Activated naive CD4-positive, alpha-beta T cell treated with anti-CD3 and anti-CD28 coated beads, Interleukin-2, amount 10 ng/mL, durations not matched to agents 7 days and 5 days (primary cell): ENCODE measurements around the gene PSD.

Source experiments
- CTCF ChIA-PET: fragments of 350-600 bp; sonication (Branson Sonifier 250); formaldehyde crosslinking; loops from one replicate; lab custom pipeline; 2021; ENCODE audit warnings: antibody characterized with exemption; lab: Charles Lee
- DNase-seq: peaks from one replicate; pipeline ENCODE4 v3.0.0-alpha.2; 2020
- H3K27ac Mint-ChIP-seq: one replicate; pipeline ENCODE4 v1.8.0; 2021; ENCODE audit warnings: mild to moderate bottlenecking, moderate library complexity, mixed read lengths
- H3K27me3 Mint-ChIP-seq: one replicate; pipeline ENCODE4 v1.8.0; 2021; ENCODE audit warnings: mild to moderate bottlenecking, mixed read lengths
- H3K36me3 Mint-ChIP-seq: one replicate; pipeline ENCODE4 v1.8.0; 2021; ENCODE audit warnings: mixed read lengths
- H3K4me1 Mint-ChIP-seq: one replicate; pipeline ENCODE4 v1.8.0; 2021; ENCODE audit warnings: mixed read lengths
- H3K4me3 Mint-ChIP-seq: one replicate; pipeline ENCODE4 v1.8.0; 2021; ENCODE audit warnings: mild to moderate bottlenecking, moderate library complexity, mixed read lengths
- H3K9me3 Mint-ChIP-seq: one replicate; pipeline ENCODE4 v1.8.0; 2021; ENCODE audit warnings: mixed read lengths

The PSD gene

DNA sequence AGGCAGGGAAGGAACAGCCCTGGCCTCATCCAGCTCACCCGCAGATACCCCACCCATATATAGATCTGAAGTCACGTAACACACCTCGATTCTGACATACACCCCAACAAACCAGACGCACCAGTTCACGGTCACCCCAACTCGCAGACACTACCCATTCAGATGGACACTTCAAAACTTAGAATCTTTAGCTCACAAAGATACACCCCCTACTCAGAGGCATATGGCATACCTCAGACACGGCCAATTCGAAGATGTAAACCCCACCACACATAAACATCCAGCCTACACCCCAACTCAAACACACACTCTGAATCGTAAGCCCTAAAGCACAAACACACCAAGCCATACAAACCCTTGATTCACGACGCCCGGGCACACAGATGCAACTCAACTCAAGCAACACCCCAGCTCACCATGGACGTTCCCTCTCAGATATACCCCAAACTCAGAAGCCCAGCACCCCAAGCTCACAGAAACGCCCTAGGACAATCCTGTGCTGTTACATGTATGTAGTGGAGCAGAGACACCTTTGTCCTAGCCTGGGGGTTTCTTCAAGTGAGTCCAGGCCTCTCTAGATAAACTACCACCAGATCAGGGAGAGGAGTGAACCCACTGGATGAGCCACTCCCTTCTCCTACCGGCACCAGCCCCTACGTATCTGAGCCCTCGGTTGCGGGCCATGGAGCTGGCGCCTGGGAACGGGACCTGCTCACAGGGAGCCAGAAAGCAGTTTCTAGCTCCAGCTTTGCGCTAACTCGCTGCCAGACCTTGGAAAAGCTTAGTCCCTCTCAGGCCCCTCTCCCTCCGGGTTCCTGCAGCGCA is 8.8 kb downstream of the PSD start:
- CTCF ChIA-PET = interaction anchor here (1.0 to 2.3 kb wide), 8 partner anchors 10 to 180 kb away, joined by 3 to 14 read pairs (median 6); partner anchors contain the start of gene FBXL15
- peak overlapping the region; percentile 42 for H3K4me3 Mint-ChIP-seq
- peaks cover 38% of the 10 kb centered on the region for H3K4me1 Mint-ChIP-seq
- no peaks in the 10 kb centered on the region for H3K9me3 Mint-ChIP-seq
- DNase-seq = no peak
- no peak overlapping the region for H3K27ac Mint-ChIP-seq
- peaks cover 76% of the 10 kb centered on the region for H3K27me3 Mint-ChIP-seq
- H3K36me3 Mint-ChIP-seq = no peaks in the 10 kb centered on the region

DNA sequence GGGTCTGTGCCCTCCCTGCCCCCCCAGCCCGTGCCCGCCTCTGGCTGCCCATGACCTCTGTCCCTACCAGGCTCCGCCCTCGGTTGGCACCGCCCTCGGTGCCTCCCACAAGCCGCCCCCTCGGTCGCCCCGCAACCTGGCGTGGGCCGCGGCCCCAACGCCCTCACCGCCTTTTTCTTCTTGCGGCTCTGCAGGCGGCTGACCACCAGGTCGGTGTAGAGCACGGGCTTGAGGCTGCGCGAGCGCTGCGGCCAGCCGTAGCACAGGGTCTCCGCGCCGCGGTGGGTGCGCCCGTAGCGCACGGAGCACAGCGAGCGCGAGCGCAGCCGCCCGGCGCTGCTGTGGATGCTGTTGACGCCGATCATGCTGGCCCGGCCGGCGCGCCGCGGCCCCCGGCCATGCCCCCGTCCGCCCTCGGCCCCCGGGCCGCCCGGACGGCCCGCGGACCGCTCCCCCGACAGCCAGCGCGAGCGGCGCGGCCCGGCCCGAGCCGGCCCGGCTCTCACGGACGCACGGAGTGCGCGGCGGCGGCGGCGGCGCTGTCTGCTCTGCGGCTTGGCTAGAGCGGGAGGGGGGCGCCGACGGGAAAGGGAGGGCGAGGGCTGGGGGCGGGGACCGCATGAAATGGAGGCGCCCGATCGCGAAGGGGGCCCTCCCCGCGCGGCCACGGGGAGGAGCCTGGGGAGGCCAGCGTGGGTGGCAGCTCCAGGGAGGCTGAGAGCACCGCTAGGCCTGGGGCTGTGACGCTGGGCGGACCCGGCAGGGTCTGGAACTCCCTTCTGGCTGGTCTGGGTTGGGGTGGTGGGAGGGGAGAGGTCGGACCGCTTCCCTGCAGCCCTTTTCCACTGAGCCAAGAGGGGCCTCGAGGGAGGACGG is 9.6 kb downstream of the PSD start:
- CTCF ChIA-PET = interaction anchor here (1.0 to 1.7 kb wide), 7 partner anchors 9 to 71 kb away, joined by 3 to 14 read pairs (median 5); partner anchors contain the start of gene FBXL15
- Mint-ChIP-seq H3K27me3 (peaks cover 67% of the 10 kb centered on the region), H3K9me3 (no peaks in the 10 kb centered on the region), H3K36me3 (no peaks in the 10 kb centered on the region), H3K4me3 (peak overlapping the region; percentile 57), H3K4me1 (peaks cover 38% of the 10 kb centered on the region), H3K27ac (no peak overlapping the region)
- peak; percentile 70 for DNase-seq

DNA sequence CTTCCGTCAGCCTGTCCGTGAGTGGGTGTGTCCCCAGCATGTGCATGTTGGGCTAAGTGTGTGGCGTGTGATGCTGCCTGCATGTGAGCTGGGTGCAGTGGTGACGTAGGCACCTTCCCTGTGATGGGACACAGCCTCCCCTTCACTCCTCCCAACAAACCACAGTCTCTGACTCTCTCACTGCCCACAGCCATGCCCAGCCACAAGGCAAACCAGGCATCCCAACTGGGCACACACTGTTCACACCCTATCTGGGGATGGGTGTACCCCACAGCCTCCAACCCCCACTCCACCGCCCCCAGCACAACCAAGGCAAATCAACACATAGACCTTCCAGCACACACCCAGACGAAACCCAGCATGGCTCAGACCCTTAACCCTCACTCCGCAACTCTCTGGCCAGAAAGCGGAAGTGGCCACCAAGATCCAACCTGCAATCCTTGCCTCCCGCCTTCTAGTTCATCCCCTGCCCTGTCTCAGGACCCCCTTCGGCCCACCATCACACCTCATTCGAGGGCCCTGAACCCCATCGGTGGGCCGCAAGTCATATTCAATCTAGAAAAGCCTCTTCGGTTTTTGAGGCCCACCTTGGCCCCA is 10.4 kb downstream of the PSD start:
- CTCF ChIA-PET = interaction anchor here (1.0 kb wide), 1 partner anchor 9 kb away, joined by 5 read pairs; no protein-coding TSS in a partner anchor
- Mint-ChIP-seq H3K4me1 (peaks cover 39% of the 10 kb centered on the region), H3K27ac (no peak overlapping the region), H3K27me3 (peaks cover 60% of the 10 kb centered on the region), H3K9me3 (no peaks in the 10 kb centered on the region), H3K4me3 (peak overlapping the region; percentile 57), H3K36me3 (peaks cover 4% of the 10 kb centered on the region)
- DNase-seq = no peak

DNA sequence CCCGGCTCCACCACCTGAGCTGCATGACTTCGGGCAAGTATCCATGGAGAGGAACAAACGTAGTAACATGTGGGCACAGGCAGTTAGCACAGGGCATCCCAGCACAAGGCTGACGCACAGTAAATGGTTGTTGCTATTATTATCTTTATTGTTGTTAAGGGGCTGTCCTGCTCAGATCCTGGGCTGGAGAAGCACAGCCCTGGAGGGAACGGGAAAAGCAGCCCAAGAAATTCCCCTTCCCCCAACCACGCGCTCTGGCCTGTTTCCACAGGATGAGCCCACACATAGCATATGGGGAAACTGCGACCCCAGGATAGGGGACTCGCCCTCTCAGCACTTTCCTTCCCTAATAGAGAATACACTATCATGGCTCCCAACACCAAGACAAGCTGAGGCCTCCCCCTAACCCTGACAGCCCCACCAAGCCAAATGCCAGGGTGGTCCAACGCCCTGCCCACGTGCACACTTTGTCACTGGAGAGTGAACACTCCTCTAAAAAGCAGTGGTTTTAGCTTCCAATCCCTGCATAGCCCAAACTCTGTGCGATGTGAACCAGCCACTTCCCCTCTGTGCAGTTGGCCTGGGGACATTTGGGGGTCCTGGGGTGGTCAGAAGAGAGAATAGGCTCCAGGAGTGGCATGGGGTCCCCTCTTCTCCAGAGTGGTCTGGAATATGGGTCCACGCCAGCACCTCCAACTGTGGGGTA is 11.0 kb downstream of the PSD start:
- Mint-ChIP-seq H3K27ac (no peak overlapping the region), H3K9me3 (no peaks in the 10 kb centered on the region), H3K4me3 (peak overlapping the region; percentile 57), H3K27me3 (peaks cover 53% of the 10 kb centered on the region), H3K36me3 (peaks cover 4% of the 10 kb centered on the region), H3K4me1 (peaks cover 32% of the 10 kb centered on the region)
- no peak for DNase-seq
- CTCF ChIA-PET = interaction anchor here (1.0 to 1.3 kb wide), 2 partner anchors 8 to 175 kb away, joined by 4 to 5 read pairs; no protein-coding TSS in a partner anchor

DNA sequence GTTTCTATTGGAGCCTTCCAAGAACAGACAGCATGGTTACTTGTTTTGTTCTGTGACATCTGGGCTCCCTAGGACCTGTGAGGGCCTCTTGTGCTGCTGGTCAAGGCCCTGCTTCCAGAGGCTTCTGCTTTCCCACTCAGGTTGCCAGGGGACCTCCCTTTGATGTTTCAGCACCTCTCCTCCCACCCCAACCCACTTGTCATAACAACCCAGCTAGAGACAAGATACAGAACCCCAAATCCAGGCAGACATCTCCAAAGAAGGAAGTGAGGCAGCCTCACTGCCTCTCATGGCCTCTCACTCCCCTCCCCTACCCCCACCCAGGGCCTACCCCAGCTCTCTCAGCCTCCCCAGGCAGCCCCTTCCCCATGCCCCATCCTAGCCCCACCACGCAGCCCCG is 11.8 kb downstream of the PSD start:
- DNase-seq = no peak
- Mint-ChIP-seq H3K9me3 (no peaks in the 10 kb centered on the region), H3K27me3 (peaks cover 46% of the 10 kb centered on the region), H3K4me3 (no peak overlapping the region), H3K4me1 (peaks cover 30% of the 10 kb centered on the region), H3K36me3 (peaks cover 10% of the 10 kb centered on the region), H3K27ac (no peak overlapping the region)
- CTCF ChIA-PET = interaction anchor here (1.3 kb wide), 1 partner anchor 175 kb away, joined by 4 read pairs; no protein-coding TSS in a partner anchor

DNA sequence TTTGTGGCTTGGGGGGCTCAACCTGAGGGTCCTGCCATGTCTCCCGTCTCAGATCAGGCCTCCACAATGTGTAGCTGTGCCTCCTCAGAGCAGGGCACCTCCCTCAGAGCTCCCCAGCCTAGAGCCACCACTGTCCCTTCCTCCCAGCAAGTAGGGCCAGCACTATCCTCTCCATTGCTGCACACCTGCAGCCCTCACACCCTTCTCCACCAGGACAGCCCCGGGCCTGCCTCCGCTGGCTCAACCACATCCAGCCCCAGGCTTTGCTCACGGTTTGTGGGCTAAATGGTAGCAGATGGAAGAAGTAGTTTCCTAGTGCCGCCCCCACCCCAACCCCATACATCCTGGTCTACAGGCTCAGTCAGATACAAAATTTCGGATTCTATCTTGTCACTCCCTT is 13.0 kb downstream of the PSD start:
- Mint-ChIP-seq H3K27ac (no peak overlapping the region), H3K4me3 (no peak overlapping the region)

DNA sequence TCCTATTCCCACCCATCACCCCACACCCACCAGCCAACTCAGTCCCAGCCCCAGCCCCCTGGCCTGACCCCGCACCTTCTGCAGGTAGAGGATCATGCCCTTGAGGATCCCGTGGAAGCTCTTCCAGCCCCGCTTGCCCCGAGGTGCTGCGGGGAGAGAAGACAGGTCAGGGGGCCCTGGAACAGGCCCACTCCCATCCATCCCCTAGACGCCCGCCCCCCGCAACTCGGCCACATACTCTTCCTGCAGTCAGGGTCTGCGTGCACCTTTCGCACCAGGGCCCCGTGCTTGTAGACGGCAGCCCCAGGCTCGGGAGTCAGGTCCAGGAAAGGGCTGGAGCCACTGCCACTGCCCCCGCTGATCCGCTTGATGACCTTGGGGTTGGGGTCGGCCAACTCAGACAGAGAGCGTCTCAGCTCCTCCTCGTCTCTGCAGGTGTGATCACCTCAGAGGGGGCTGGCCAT is 13.4 kb downstream of the PSD start:
- H3K9me3 Mint-ChIP-seq = no peaks in the 10 kb centered on the region
- no peak overlapping the region for H3K4me3 Mint-ChIP-seq
- H3K4me1 Mint-ChIP-seq = peaks cover 18% of the 10 kb centered on the region
- peaks cover 16% of the 10 kb centered on the region for H3K36me3 Mint-ChIP-seq
- peaks cover 29% of the 10 kb centered on the region for H3K27me3 Mint-ChIP-seq
- CTCF ChIA-PET = interaction anchor here (1.0 to 13.7 kb wide), 4 partner anchors 11 to 175 kb away, joined by 3 to 174 read pairs (median 4); partner anchors contain the start of gene ELOVL3
- DNase-seq = no peak
- no peak overlapping the region for H3K27ac Mint-ChIP-seq

More for the DNA sequence above, 13.0 kb downstream of the PSD start:
- peaks cover 19% of the 10 kb centered on the region for H3K4me1 Mint-ChIP-seq
- H3K9me3 Mint-ChIP-seq = no peaks in the 10 kb centered on the region
- peaks cover 34% of the 10 kb centered on the region for H3K27me3 Mint-ChIP-seq
- no peak for DNase-seq
- H3K36me3 Mint-ChIP-seq = peaks cover 11% of the 10 kb centered on the region
- CTCF ChIA-PET = interaction anchor here (1.1 to 13.7 kb wide), 3 partner anchors 12 to 176 kb away, joined by 3 to 174 read pairs (median 4); partner anchors contain the start of gene ELOVL3

DNA sequence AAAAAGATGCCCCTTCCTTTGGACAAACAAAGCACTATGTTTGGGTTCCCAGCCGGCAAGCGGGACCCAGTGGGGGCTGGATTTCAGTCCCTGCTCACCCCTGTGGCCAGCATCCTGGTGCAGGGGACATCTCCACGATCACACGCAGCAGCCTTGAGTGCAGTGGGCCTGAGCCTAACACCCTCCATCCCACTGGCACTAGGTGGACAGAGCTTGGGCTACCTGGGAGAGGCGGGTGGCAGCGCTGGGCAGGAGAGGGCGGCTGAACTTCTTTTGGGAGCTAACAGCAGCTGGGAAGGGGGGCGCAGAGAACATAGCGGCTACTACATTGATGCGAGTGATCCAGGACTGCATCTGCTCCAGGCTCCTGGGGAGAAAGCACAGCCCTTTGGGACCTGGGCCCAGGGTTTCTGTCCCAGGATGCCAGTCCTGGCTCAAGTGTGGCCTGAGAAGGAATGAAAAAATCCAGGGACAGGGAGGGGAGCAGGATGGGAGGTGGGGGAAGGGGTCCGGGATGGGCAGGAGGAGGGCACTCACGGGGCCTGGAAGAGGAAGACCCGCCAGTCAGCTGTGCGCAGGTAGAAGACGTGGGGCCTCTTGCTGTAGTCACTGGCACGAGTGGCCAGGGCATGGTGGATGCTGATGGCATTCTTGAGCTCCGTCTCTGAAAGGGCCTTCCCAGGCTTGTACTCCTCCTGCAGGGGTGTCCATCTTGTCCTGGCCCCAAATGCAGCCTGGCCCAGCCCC is 14.1 kb downstream of the PSD start:
- H3K4me3 Mint-ChIP-seq = no peak overlapping the region
- CTCF ChIA-PET = interaction anchor here (1.0 to 13.7 kb wide), 7 partner anchors 11 to 175 kb away, joined by 3 to 174 read pairs (median 4); partner anchors contain the start of gene ELOVL3
- no peak for DNase-seq
- peaks cover 23% of the 10 kb centered on the region for H3K27me3 Mint-ChIP-seq
- peaks cover 20% of the 10 kb centered on the region for H3K36me3 Mint-ChIP-seq
- H3K27ac Mint-ChIP-seq = no peak overlapping the region
- H3K4me1 Mint-ChIP-seq = peaks cover 16% of the 10 kb centered on the region
- no peaks in the 10 kb centered on the region for H3K9me3 Mint-ChIP-seq

DNA sequence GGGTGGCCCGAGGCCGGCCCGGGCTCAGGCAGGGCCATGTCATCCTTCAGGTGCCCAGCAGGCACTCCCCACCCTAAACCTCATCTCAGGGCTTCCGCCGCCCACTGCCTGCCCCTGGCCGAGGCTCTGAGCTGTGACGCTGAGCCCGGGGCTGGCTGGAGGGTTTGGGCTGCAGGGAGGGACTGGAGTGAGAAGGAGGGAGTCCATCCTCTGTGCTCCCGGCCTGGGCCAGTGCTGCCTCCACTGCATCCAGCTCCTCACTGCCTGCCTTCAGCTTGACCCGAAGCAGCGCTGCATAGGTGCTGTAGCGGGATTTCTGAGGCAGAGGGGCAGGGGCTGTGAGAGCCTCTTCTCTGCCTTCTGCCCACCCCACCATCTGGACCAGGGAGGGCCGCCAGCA is 15.5 kb downstream of the PSD start:
- Mint-ChIP-seq H3K9me3 (no peaks in the 10 kb centered on the region), H3K27me3 (peaks cover 11% of the 10 kb centered on the region), H3K4me1 (peaks cover 21% of the 10 kb centered on the region), H3K4me3 (no peak overlapping the region), H3K27ac (no peak overlapping the region), H3K36me3 (peaks cover 29% of the 10 kb centered on the region)
- no peak for DNase-seq
- CTCF ChIA-PET = interaction anchor here (0.9 to 13.7 kb wide), 6 partner anchors 10 to 234 kb away, joined by 4 to 174 read pairs (median 4); partner anchors contain the start of gene ELOVL3

DNA sequence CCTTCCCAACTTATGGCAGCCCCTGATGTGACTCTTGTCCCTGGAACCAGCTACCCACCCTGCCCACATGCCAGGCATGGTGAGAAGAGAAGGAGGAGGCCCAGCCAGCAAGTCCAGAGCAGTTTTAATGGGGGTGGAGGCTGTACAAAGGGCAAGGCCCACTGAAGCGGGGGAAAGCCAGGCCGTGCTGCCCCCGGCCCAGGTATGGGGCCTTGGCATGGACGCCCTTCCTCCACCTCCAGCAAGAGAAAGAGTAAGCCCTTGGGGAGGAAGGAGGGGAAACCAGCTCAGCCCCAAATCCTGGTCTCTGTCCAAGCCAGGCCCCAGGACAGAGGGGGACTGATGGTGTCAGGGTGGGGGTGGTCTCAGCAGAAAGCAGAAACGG is 16.1 kb downstream of the PSD start:
- CTCF ChIA-PET = interaction anchor here (1.2 to 13.7 kb wide), 3 partner anchors 19 to 173 kb away, joined by 3 to 174 read pairs (median 5); partner anchors contain the start of gene ELOVL3
- no peak overlapping the region for H3K4me3 Mint-ChIP-seq
- H3K4me1 Mint-ChIP-seq = peaks cover 25% of the 10 kb centered on the region
- no peak for DNase-seq
- H3K9me3 Mint-ChIP-seq = no peaks in the 10 kb centered on the region
- peaks cover 5% of the 10 kb centered on the region for H3K27me3 Mint-ChIP-seq
- peaks cover 33% of the 10 kb centered on the region for H3K36me3 Mint-ChIP-seq
- no peak overlapping the region for H3K27ac Mint-ChIP-seq

DNA sequence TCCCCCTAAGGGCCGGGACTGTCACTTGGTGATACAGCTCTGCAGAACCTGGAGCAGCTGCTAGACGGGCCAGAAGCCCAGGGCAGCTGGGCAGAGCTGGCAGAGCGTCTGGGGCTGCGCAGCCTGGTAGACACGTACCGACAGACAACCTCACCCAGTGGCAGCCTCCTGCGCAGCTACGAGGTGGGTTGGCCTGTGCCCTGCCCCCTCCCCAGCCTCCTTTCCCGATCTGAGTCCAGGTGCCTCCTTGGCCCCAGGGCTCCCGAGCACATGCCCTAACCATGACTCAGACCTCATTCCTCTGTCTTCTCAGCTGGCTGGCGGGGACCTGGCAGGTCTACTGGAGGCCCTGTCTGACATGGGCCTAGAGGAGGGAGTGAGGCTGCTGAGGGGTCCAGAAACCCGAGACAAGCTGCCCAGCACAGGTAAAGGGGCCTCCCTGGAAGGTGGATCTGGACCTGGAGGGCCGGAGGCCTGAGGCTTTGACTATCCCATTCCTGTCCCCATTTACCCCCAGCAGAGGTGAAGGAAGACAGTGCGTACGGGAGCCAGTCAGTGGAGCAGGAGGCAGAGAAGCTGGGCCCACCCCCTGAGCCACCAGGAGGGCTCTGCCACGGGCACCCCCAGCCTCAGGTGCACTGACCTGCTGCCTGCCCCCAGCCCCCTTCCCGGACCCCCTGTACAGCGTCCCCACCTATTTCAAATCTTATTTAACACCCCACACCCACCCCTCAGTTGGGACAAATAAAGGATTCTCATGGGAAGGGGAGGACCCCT is 16.7 kb downstream of the PSD start:
- Mint-ChIP-seq H3K27ac (no peak overlapping the region), H3K9me3 (no peaks in the 10 kb centered on the region), H3K36me3 (peaks cover 37% of the 10 kb centered on the region), H3K4me3 (no peak overlapping the region), H3K4me1 (peaks cover 30% of the 10 kb centered on the region), H3K27me3 (peaks cover 3% of the 10 kb centered on the region)
- no peak for DNase-seq
- CTCF ChIA-PET = interaction anchor here (1.4 to 13.7 kb wide), 3 partner anchors 12 to 172 kb away, joined by 3 to 174 read pairs (median 4); partner anchors contain the start of gene ELOVL3

DNA sequence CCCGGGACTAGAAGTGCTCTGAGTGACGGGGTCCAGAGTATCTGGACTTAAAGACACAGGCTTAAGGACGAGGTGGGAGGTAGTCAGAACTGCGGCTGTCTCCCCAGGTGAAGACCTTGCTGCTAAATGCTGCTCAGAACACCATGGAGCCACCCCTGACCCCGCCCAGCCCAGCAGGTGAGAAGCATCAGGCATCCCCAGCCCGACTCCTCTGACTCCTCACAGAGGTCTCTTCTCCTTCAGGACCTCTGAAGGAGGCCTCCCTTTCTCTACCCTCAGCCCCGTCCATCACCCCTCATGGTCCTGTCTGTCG is 17.3 kb downstream of the PSD start:
- CTCF ChIA-PET = interaction anchor here (1.4 to 13.7 kb wide), 4 partner anchors 12 to 171 kb away, joined by 3 to 174 read pairs (median 14); partner anchors contain the start of gene ELOVL3
- H3K4me1 Mint-ChIP-seq = peaks cover 36% of the 10 kb centered on the region
- H3K36me3 Mint-ChIP-seq = peaks cover 43% of the 10 kb centered on the region
- H3K9me3 Mint-ChIP-seq = no peaks in the 10 kb centered on the region
- H3K27me3 Mint-ChIP-seq = no peaks in the 10 kb centered on the region
- H3K4me3 Mint-ChIP-seq = no peak overlapping the region
- no peak overlapping the region for H3K27ac Mint-ChIP-seq
- no peak for DNase-seq
